ENCODE results near the gene PATL1. TPM values are rescaled to one million over a fixed set of nuclear protein-coding genes. Genes with fewer than 3 reads are reported as not detected.
"Not testable (repeated sequence)": the region's sequence is repeated elsewhere in the genome, so short reads cannot be mapped to it uniquely, and the experiment has no call there.

The PATL1 gene
- total RNA-seq, 1 experiment from 2014 or later, result 57.0 TPM

- intact Hi-C loops (cut with micrococcal nuclease; ENCODE audit: unreplicated experiment), result loop anchor here (2.0 to 5.0 kb wide), 2 partner anchors 144 to 249 kb away; no protein-coding TSS in a partner anchor
- H3K27me3 ChIP-seq (ENCODE audit: control insufficient read depth, insufficient read depth, low read length); POLR2A ChIA-PET; ATAC-seq; BruUV-seq (replicated peaks); in situ Hi-C loops (cut with HindIII; ENCODE audit: low pct_unique_long_range_greater_than_20kb, low sequenced_read_pairs); H3K9me3 ChIP-seq (ENCODE audit: control insufficient read depth, insufficient read depth, low read depth, low read length); H3K27ac ChIP-seq (ENCODE audit: low read length); H3K4me1 ChIP-seq (ENCODE audit: control insufficient read depth, insufficient read depth, low read length); H3K36me3 ChIP-seq (ENCODE audit: control insufficient read depth, insufficient read depth, low read length); DNase-seq (ENCODE audit: low read depth, low spot score); H3K4me3 ChIP-seq (ENCODE audit: low read depth in 2 of 2, low read length in 2 of 2): not testable (repeated sequence)
- CTCF ChIA-PET, result interaction anchor here (0.7 kb wide), 1 partner anchor 64 kb away, joined by 3 read pairs; no protein-coding TSS in a partner anchor
Measured at GRCh38 chr11:59681260-59681725, 12.5 kb upstream of the PATL1 start.

GRCh38 chr11:59680287-59681154, 11.7 kb upstream of the PATL1 start:
- Histone ChIP-seq H3K9me3 (ENCODE audit: control insufficient read depth, insufficient read depth, low read depth, low read length) (no peaks in the 10 kb centered on the region), H3K27me3 (ENCODE audit: control insufficient read depth, insufficient read depth, low read length) (no peaks in the 10 kb centered on the region), H3K27ac (ENCODE audit: low read length) (no peak overlapping the region), H3K4me3 (ENCODE audit: low read depth in 2 of 2, low read length in 2 of 2) (no peak overlapping the region), H3K4me1 (ENCODE audit: control insufficient read depth, insufficient read depth, low read length) (no peaks in the 10 kb centered on the region), H3K36me3 (ENCODE audit: control insufficient read depth, insufficient read depth, low read length) (no peaks in the 10 kb centered on the region)
- peak; percentile 51 for DNase-seq (ENCODE audit: low read depth, low spot score)
- intact Hi-C loops (cut with micrococcal nuclease; ENCODE audit: unreplicated experiment) (loop anchor here (2.0 to 5.0 kb wide), 2 partner anchors 144 to 248 kb away; no protein-coding TSS in a partner anchor), in situ Hi-C loops (cut with HindIII; ENCODE audit: low pct_unique_long_range_greater_than_20kb, low sequenced_read_pairs) (no loop called here)
- POLR2A ChIA-PET, result interaction anchor here (0.5 to 0.6 kb wide), 2 partner anchors 21 to 728 kb away, joined by 4 read pairs; no protein-coding TSS in a partner anchor
- no TSS peak for BruUV-seq (replicated peaks)
- ATAC-seq, result peak; percentile 100
- CTCF ChIA-PET, result interaction anchor here (0.7 kb wide), 1 partner anchor 64 kb away, joined by 3 read pairs; no protein-coding TSS in a partner anchor
- TF ChIP-seq SIN3A (IDR thresholded peaks at IDR 0.05; ENCODE audit: borderline replicate concordance, insufficient read depth, low read depth, low read length), result no peak
- TF ChIP-seq POLR2AphosphoS5 (IDR thresholded peaks at IDR 0.05; ENCODE audit: low read depth, low read length), result no peak
- TF ChIP-seq CTCF (IDR thresholded peaks at IDR 0.05), result peak; percentile 87

- intact Hi-C loops (cut with micrococcal nuclease; ENCODE audit: unreplicated experiment), result no loop called here
- DNase-seq (ENCODE audit: low read depth, low spot score) (no peak), ATAC-seq (no peak)
- Histone ChIP-seq H3K4me3 (ENCODE audit: low read depth in 2 of 2, low read length in 2 of 2) (no peak overlapping the region), H3K27me3 (ENCODE audit: control insufficient read depth, insufficient read depth, low read length) (no peaks in the 10 kb centered on the region), H3K4me1 (ENCODE audit: control insufficient read depth, insufficient read depth, low read length) (no peaks in the 10 kb centered on the region), H3K27ac (ENCODE audit: low read length) (no peak overlapping the region), H3K36me3 (ENCODE audit: control insufficient read depth, insufficient read depth, low read length) (no peaks in the 10 kb centered on the region), H3K9me3 (ENCODE audit: control insufficient read depth, insufficient read depth, low read depth, low read length) (no peaks in the 10 kb centered on the region)
- in situ Hi-C loops (cut with HindIII; ENCODE audit: low pct_unique_long_range_greater_than_20kb, low sequenced_read_pairs), result no loop called here
- TF ChIP-seq SIN3A (IDR thresholded peaks at IDR 0.05; ENCODE audit: borderline replicate concordance, insufficient read depth, low read depth, low read length), result no peak
- TF ChIP-seq POLR2AphosphoS5 (IDR thresholded peaks at IDR 0.05; ENCODE audit: low read depth, low read length), result no peak
- TF ChIP-seq REST (IDR thresholded peaks at IDR 0.05; ENCODE audit: insufficient read depth in 1 of 2, low read depth in 2 of 2, low read length in 1 of 2), result no peak
- TF ChIP-seq CTCF (IDR thresholded peaks at IDR 0.05), result no peak
- TF ChIP-seq TCF7L2 (IDR thresholded peaks at IDR 0.05; ENCODE audit: low read depth, low read length), result no peak
- ChIA-PET CTCF (no interaction called here), POLR2A (no interaction called here)
- no TSS peak for BruUV-seq (replicated peaks)
Measured at GRCh38 chr11:59679347-59679746, 10.5 kb upstream of the PATL1 start.

Data from Panc1 (cell line).